Measurements from ENCODE around the gene HECW1.
A peak's percentile ranks its signal among the peaks of the same experiment; 100 is the strongest.

The HECW1 gene

GRCh38 chr7:43437001-43437400, 324.6 kb downstream of the HECW1 start:
- DNase-seq (ENCODE audit: low read depth) = no peak

- no peak for DNase-seq (ENCODE audit: low read depth)
Observed at GRCh38 chr7:43438897-43439479, 326.5 kb downstream of the HECW1 start.

GRCh38 chr7:43439631-43440401, 327.4 kb downstream of the HECW1 start:
- no peak for DNase-seq (ENCODE audit: low read depth)

- DNase-seq (ENCODE audit: low read depth) = no peak
Observed at GRCh38 chr7:43441231-43442130, 329.0 kb downstream of the HECW1 start.

- DNase-seq (ENCODE audit: low read depth) = no peak
Observed at GRCh38 chr7:43443381-43443780, 330.9 kb downstream of the HECW1 start.

- DNase-seq (ENCODE audit: low read depth) = no peak
Observed at GRCh38 chr7:43444711-43445578, 332.5 kb downstream of the HECW1 start.

- DNase-seq (ENCODE audit: low read depth) = no peak
Observed at GRCh38 chr7:43449577-43449976, 337.1 kb downstream of the HECW1 start.

GRCh38 chr7:43450894-43451293, 338.4 kb downstream of the HECW1 start:
- DNase-seq (ENCODE audit: low read depth) = no peak

- DNase-seq (ENCODE audit: low read depth) = peak; percentile 20
Observed at GRCh38 chr7:43454936-43455518, 342.6 kb downstream of the HECW1 start.

GRCh38 chr7:43456200-43456599, 343.8 kb downstream of the HECW1 start:
- DNase-seq (ENCODE audit: low read depth) = no peak

GRCh38 chr7:43458330-43459018, 346.0 kb downstream of the HECW1 start:
- DNase-seq (ENCODE audit: low read depth) = no peak

GRCh38 chr7:43459019-43459337, 346.5 kb downstream of the HECW1 start:
- DNase-seq (ENCODE audit: low read depth) = no peak

GRCh38 chr7:43460733-43461348, 348.4 kb downstream of the HECW1 start:
- DNase-seq (ENCODE audit: low read depth) = no peak

- no peak for DNase-seq (ENCODE audit: low read depth)
Observed at GRCh38 chr7:43461349-43462024, 349.0 kb downstream of the HECW1 start.

GRCh38 chr7:43462836-43463235, 350.4 kb downstream of the HECW1 start:
- DNase-seq (ENCODE audit: low read depth) = peak; percentile 14

GRCh38 chr7:43463401-43463980, 351.0 kb downstream of the HECW1 start:
- no peak for DNase-seq (ENCODE audit: low read depth)

GRCh38 chr7:43465581-43466554, 353.4 kb downstream of the HECW1 start:
- no peak for DNase-seq (ENCODE audit: low read depth)

GRCh38 chr7:43467406-43467805, 355.0 kb downstream of the HECW1 start:
- DNase-seq (ENCODE audit: low read depth) = peak; percentile 67
